Fibroblast of lung (primary cell): ENCODE results near the gene APOA4. TPM values are rescaled to one million over a fixed set of nuclear protein-coding genes. Genes with fewer than 3 reads are reported as not detected.

ENCODE experiments used
- DNase-seq, 2 donors: peaks; one replicate each; pipeline versions ENCODE4 v3.0.0 to v3.0.0-alpha.2; 2010; ENCODE audit warnings: low read depth in 2 of 2
- H2AFZ ChIP-seq: 2 replicates; pipeline ENCODE4 v1.5.1; 2012; ENCODE audit warnings: low read length, control low read depth, inconsistent platforms
- H3K27ac ChIP-seq: 2 replicates; pipeline ENCODE4 v1.5.1; 2011; ENCODE audit warnings: low read length, control low read depth; ENCODE audit not compliant: insufficient read depth
- H3K27me3 ChIP-seq: 2 replicates; pipeline ENCODE4 v1.5.1; 2011; ENCODE audit warnings: mild to moderate bottlenecking, low read length; ENCODE audit not compliant: control insufficient read depth, insufficient read depth
- H3K36me3 ChIP-seq: 2 replicates; pipeline ENCODE4 v1.5.1; 2011; ENCODE audit warnings: low read length; ENCODE audit not compliant: control insufficient read depth, insufficient read depth
- H3K4me1 ChIP-seq: 2 replicates; pipeline ENCODE4 v1.5.1; 2011; ENCODE audit warnings: low read length; ENCODE audit not compliant: control insufficient read depth, insufficient read depth; ENCODE audit errors: extremely low read depth
- H3K4me2 ChIP-seq: 2 replicates; pipeline ENCODE4 v1.5.1; 2011; ENCODE audit warnings: low read length, control low read depth; ENCODE audit not compliant: insufficient read depth; ENCODE audit errors: extremely low read depth
- H3K4me3 ChIP-seq, 4 experiments: fragments of 200-600 bp in 1 of 4; sonication (generic) in 1 of 4; replicated peaks in 1 of 4; 2 replicates each; pipeline ENCODE4 v1.5.1; 2011 to 2016; ENCODE audit warnings: low read length in 4 of 4, low read depth in 3 of 4, mild to moderate bottlenecking in 3 of 4, control low read depth in 2 of 4, inconsistent platforms in 1 of 4, mixed read lengths in 1 of 4; ENCODE audit not compliant: insufficient read depth in 1 of 4; ENCODE audit errors: control extremely low read depth in 1 of 4
- H3K79me2 ChIP-seq: 2 replicates; pipeline ENCODE4 v1.5.1; 2012; ENCODE audit warnings: mild to moderate bottlenecking, low read length, inconsistent platforms; ENCODE audit not compliant: control insufficient read depth, insufficient read depth
- H3K9ac ChIP-seq: 2 replicates; pipeline ENCODE4 v1.5.1; 2011; ENCODE audit warnings: mild to moderate bottlenecking, low read length, control low read depth; ENCODE audit not compliant: insufficient read depth
- H3K9me3 ChIP-seq: 2 replicates; pipeline ENCODE4 v1.5.1; 2012; ENCODE audit warnings: low read depth, low read length; ENCODE audit not compliant: control insufficient read depth, insufficient read depth
- H4K20me1 ChIP-seq: 2 replicates; pipeline ENCODE4 v1.5.1; 2011; ENCODE audit warnings: low read length; ENCODE audit not compliant: control insufficient read depth, insufficient read depth; ENCODE audit errors: extremely low read depth
- EZH2 ChIP-seq: IDR thresholded peaks from 2 replicates; pipeline ENCODE4 v1.5.1; 2012; ENCODE audit warnings: low read length, control low read depth, mild to moderate bottlenecking; ENCODE audit errors: missing control alignments
- polyA plus RNA-seq, 2 donors: library from polyadenylated mRNA; depleted of rRNA in 1 of 2; stranded (reverse) in 1 of 2; unstranded in 1 of 2; fragments of >200 nt; gene quantifications; 2 replicates each; pipeline ENCODE4 v1.2.1, GENCODE V29; 2011 to 2012; ENCODE audit warnings: missing spikeins in 1 of 2
- total RNA-seq: library from RNA; depleted of rRNA; stranded (reverse); fragments of >200 nt; gene quantifications from 2 replicates; pipeline ENCODE4 v1.2.1, GENCODE V29; 2014
- TF ChIP-seq, protein P1 (sequence below), 2 donors: IDR thresholded peaks in 1 of 2; conservative IDR thresholded peaks in 1 of 2; 1 replicate in 1 of 2; 2 replicates in 1 of 2; pipeline ENCODE4 v1.5.1; 2011 to 2012; ENCODE audit warnings: low read length in 2 of 2, control low read depth in 1 of 2, inconsistent platforms in 1 of 2, low read depth in 1 of 2, mild to moderate bottlenecking in 1 of 2

APOA4 gene
- total and polyA plus RNA-seq, 2 donors (not counting 1 experiment from before 2014, with no cell fraction given): not detected

DNA sequence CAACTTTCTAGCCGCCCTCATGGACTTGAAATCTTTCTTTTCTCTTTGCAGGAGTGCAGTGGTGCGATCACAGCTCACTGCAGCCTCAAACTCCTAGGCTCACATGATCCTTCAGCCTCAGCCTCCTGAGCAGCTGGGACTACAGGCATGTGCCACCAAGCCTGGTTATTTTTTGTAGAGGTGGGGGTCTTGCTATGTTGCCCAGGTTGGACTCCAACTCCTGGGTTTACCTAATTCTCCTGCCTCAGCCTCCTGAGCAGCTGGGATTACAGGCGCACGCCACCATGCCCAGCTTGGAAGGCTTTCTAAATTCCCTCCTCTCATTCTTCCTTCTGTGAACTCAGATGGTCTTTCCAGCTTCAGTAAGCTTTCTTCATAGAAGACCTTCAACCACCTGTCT lies 19.0 kb upstream of the APOA4 start:
- no peak overlapping the region for H3K4me2 ChIP-seq
- no peak overlapping the region for H2AFZ ChIP-seq
- peaks cover 7% of the 10 kb centered on the region for H3K36me3 ChIP-seq
- H3K79me2 ChIP-seq: no peaks in the 10 kb centered on the region
- H4K20me1 ChIP-seq: no peaks in the 10 kb centered on the region
- TF ChIP-seq EZH2: no peak
- TF ChIP-seq, protein P1, sequence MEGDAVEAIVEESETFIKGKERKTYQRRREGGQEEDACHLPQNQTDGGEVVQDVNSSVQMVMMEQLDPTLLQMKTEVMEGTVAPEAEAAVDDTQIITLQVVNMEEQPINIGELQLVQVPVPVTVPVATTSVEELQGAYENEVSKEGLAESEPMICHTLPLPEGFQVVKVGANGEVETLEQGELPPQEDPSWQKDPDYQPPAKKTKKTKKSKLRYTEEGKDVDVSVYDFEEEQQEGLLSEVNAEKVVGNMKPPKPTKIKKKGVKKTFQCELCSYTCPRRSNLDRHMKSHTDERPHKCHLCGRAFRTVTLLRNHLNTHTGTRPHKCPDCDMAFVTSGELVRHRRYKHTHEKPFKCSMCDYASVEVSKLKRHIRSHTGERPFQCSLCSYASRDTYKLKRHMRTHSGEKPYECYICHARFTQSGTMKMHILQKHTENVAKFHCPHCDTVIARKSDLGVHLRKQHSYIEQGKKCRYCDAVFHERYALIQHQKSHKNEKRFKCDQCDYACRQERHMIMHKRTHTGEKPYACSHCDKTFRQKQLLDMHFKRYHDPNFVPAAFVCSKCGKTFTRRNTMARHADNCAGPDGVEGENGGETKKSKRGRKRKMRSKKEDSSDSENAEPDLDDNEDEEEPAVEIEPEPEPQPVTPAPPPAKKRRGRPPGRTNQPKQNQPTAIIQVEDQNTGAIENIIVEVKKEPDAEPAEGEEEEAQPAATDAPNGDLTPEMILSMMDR (conservative IDR thresholded peaks at IDR 0.05 in 1 of 2, IDR thresholded peaks at IDR 0.05 in 1 of 2; ENCODE audit: low read depth in 1 of 2, low read length in 2 of 2): no peak
- H3K27me3 ChIP-seq: no peaks in the 10 kb centered on the region
- no peaks in the 10 kb centered on the region for H3K4me1 ChIP-seq
- no peak overlapping the region for H3K9ac ChIP-seq
- no peak overlapping the region for H3K4me3 ChIP-seq
- no peak overlapping the region for H3K27ac ChIP-seq
- no peaks in the 10 kb centered on the region for H3K9me3 ChIP-seq
- DNase-seq: no peak

GRCh38 chr11:116840746-116841296 lies 17.7 kb upstream of the APOA4 start:
- Histone ChIP-seq H3K27me3 (no peaks in the 10 kb centered on the region), H3K9ac (no peak overlapping the region), H3K36me3 (peaks cover 2% of the 10 kb centered on the region), H3K4me2 (no peak overlapping the region), H4K20me1 (no peaks in the 10 kb centered on the region), H3K79me2 (no peaks in the 10 kb centered on the region), H3K4me3 (no peak overlapping the region), H3K27ac (no peak overlapping the region), H2AFZ (no peak overlapping the region), H3K9me3 (no peaks in the 10 kb centered on the region), H3K4me1 (no peaks in the 10 kb centered on the region)
- TF ChIP-seq, protein P1 (conservative IDR thresholded peaks at IDR 0.05 in 1 of 2, IDR thresholded peaks at IDR 0.05 in 1 of 2; ENCODE audit: low read depth in 1 of 2, low read length in 2 of 2): no peak
- TF ChIP-seq EZH2: no peak
- DNase-seq: no peak

DNA sequence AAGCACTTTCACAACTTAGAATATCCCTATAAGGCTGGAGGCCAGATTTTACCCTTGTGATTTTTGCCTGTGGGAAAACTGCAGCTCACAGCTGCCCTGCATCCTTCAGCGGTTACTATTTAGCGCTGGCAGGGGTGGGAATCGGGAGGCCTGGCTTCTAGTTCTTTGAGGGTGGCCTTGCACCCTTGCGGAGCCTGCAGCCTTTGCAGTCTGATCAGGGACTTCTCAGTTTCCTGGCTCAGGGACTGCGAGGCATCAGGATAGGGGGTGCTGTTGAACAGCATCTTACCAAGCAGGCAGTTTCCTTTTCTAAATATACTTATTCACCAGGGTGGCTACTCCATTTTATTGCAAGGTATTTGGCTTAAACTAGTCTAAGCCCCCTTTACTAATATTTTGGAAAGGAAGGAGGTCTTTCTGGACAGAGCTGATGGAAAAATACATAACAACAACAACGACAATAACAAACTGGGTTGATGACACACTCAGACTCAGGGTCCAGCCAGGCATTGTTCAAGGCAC lies 17.2 kb upstream of the APOA4 start:
- Histone ChIP-seq H3K27me3 (no peaks in the 10 kb centered on the region), H3K36me3 (peaks cover 2% of the 10 kb centered on the region), H3K9me3 (no peaks in the 10 kb centered on the region), H4K20me1 (no peaks in the 10 kb centered on the region), H3K4me1 (peaks cover 5% of the 10 kb centered on the region), H3K27ac (no peak overlapping the region), H2AFZ (no peak overlapping the region), H3K4me3 (no peak overlapping the region), H3K9ac (no peak overlapping the region), H3K4me2 (no peak overlapping the region), H3K79me2 (no peaks in the 10 kb centered on the region)
- TF ChIP-seq EZH2: no peak
- TF ChIP-seq, protein P1 (conservative IDR thresholded peaks at IDR 0.05 in 1 of 2, IDR thresholded peaks at IDR 0.05 in 1 of 2; ENCODE audit: low read depth in 1 of 2, low read length in 2 of 2): peak; percentile 28 to 49
- DNase-seq: peak in 1 of 2 donors; percentile 66
